Inflammatory macrophage treated with lipopolysaccharide for 4 hours (primary cell): Measurements from ENCODE around the gene NBEA.
A peak's percentile ranks its signal among the peaks of the same experiment; 100 is the strongest.

ENCODE experiments used
- DNase-seq: peaks from one replicate; pipeline ENCODE4 v3.0.0-alpha.2; 2020

NBEA gene

DNA sequence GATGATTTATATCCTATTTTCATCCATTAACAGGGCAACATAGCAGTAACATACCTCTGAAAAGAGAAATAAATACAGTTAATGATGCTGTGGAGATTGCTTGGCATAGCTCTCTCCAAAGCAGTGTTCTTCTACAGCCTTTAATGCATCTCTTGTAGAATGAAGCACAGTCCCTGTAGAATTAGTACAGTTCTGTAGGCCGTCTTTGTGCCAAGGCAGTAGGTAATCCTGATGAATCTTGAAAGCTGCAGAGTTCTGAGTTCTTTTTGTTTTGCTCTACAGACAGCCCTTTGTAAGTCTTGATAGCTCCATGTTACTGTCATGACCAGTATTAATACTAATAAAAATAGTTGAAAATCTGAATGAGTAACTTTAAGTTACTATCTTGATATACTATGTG lies 350.3 kb downstream of the NBEA start:
- no peak for DNase-seq

- DNase-seq, result no peak
Observed at GRCh38 chr13:35293579-35294226, 351.6 kb downstream of the NBEA start.

DNA sequence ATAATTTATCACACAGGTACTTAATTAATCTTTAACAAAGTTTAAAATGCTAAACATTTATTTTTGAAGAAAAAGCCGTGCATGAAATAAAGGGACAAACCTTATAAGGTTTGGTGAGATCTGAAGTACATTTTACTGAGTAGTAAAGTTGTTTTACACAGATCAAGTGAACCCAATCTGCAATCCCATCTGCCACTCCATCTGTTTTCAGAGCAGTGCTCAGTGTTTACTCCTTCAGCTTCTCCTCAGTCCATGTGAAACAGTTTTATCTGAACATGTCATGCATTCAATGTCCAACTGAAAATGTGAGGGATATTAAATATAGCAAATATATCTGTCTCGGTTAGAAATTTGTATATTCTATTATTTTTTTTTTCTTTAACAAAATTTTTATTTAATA lies 367.6 kb downstream of the NBEA start:
- DNase-seq, result no peak

DNA sequence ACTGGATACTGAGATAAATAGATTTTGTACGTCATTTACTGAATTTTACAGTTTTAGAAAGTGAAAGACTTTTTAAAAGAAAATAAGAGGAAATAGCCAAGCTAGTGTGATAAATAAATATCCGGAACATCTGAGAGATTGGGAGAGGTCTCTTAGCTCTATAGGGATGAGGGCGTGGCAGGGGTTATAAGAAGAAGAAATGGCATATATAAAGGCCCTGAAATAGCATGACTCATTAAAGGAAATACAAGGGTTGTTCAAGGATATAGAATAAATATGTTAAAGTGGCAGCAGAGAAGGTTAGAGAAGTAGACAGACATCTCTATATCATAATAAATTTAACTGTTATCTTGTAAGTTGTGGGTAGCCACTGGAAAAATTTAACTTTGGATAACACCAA lies 390.1 kb downstream of the NBEA start:
- DNase-seq, result no peak

- no peak for DNase-seq
Observed at GRCh38 chr13:35333157-35333556, 391.1 kb downstream of the NBEA start.

DNA sequence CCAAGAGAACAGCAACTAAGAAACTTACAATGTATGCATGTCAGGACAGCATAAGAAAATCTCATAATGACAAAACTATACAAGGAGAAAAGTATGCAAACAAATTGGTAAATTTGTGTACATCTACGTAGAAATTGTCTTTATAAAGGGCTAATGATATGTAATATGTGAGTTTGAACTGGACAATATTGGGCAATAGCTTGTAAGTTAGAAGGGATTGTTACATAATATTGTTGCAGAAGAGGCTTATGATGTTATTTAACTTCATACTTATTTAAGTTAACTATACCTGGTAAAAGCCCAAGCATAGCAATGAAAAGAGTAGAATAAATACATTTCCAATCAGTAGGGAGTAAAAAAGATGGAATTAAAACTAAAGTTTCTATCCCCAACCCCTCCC lies 400.4 kb downstream of the NBEA start:
- peak; percentile 29 for DNase-seq

DNA sequence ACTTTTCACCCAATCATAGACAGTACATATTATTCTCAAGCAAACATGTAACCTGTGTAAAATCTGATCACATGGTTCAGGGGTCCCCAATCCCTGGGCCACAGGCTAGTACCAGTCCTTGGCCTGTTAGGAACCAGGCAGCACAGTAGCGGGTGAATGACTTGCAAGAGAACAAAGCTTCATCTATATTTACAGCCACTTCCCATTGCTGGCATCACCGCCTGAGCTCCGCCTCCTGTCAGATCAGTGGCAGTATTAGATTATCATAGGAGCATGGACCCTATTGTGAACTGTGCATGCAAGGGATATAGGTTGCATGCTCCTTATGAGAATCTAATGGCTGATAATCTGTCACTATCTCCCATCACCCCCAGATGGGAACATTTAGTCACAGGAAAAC lies 401.3 kb downstream of the NBEA start:
- no peak for DNase-seq

DNA sequence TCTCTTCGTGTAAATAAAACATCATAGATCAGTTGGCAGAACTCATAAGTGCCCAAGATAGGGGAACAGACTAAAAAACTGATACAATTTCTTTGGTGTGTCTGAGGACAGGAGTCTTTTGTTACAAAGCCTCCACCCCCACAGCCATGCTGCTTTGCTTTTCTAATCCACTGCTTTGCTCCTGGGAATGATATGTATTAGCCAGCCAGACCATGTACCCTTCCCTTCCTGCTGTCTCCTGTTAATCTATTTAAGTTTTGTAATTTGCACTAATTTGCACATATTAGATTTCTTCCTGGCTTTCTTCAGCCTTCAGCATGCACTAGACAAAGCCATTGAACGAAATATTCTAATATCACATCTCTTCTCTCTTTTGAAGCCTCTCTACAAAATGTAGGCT lies 403.9 kb downstream of the NBEA start:
- no peak for DNase-seq

DNA sequence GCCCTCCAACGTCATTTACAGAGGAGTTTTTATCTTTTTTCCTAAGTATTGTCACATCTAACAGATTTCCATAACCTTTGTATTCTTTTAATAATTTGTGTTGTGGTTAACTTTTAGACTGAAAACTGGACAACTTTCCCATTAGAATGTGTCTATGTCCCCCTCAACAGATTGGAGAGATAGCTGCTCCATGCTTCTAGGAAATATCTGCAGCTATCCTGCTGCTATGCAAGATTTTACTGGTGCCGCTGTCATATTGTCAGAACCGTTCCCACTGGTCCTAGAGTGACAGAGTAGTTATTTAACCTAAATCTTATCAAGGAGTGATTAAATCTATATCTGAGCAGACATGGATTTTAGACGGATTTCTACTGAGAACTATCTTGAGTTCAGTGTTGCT lies 404.4 kb downstream of the NBEA start:
- DNase-seq, result no peak

DNA sequence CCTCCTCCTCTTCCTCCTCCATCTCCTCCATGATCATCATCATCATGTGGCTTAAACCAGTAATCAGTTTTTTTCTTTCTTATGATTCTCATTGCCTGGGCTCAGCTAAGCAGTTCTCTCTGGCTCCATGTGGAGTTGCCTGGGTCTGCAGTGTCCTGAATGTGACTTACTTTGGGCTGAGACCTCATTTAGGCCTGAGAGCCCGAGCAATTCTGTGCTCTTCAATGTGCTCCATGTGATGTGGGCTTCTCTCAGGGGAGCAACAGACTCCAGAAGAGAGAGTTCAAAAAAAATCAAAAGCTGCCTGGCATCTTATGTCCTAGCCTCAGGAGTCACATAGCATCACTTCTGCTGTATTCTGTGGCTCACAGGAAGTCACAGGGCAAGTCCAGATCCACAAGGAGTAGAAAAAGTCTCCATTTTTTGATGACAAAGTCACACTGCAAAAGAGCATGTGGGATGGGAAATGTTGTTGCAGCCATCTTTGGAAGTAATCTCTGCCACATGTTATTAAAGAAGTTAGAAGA lies 405.7 kb downstream of the NBEA start:
- no peak for DNase-seq

DNA sequence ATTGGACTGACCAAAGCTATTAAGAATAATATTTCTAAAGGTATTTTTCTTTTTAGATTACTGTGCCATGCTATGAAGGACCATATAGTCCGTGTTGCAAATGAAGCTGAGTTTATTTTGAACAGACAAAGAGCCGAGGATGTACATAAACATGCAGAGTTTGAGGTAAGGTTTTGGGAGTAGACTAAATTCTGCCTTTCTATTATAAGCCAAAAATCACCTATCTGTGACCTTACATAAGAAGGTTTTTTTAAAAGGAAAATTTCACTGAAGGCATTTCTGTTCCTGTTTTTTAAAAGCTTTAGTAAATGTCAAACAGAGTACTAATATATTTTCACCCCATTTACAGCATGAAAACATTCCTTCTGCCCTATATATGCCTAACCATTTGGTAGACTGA lies 407.0 kb downstream of the NBEA start:
- no peak for DNase-seq

DNA sequence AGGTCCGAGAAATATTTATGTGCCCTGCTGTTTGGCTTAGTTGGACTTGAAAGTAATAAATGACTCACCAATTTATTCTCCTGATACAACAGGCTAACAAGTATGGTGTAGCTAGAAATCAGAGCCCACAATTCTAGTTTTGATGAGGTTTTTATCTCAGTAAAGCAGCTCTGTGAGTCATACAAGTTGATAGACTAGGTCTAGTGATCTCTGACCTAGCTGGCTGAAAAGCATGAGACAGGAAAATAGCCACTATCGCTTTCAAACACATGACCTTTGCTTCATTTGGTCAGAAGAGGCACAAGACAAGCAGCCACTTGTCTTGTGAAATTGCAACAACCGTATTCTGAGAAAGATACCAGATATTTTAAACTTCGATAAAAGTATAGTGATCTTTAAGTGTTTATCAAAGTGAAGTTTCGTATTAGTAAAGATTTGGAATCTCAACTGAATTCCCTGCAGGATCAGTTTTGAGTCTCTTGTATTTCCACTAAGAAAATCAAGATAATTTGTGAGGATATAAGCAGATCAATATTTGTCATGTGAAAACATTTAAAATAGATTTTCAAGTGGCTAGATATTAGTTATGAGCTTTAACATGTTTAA lies 407.7 kb downstream of the NBEA start:
- peak; percentile 24 for DNase-seq

DNA sequence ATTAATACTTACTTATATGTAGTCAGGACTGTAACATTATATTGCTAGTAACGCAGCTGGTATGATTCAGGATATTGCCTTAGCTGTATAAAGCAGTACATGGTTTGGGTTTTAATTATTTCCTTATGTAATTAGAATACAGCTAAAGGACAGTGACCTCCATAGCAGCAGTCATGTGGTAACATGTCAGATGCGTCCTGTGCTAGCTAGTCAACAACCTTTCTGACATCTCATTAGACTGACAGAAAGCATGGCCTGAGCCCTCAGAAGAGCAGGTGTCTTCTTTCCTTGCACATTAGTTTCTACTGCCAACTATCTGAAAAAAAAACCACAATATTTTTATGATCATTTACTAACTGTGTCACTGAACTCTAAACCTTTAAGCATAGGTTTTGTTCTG lies 412.2 kb downstream of the NBEA start:
- DNase-seq, result no peak

- DNase-seq, result no peak
Observed at GRCh38 chr13:35354882-35355281, 412.8 kb downstream of the NBEA start.

- peak; percentile 51 for DNase-seq
Observed at GRCh38 chr13:35356572-35356971, 414.5 kb downstream of the NBEA start.

DNA sequence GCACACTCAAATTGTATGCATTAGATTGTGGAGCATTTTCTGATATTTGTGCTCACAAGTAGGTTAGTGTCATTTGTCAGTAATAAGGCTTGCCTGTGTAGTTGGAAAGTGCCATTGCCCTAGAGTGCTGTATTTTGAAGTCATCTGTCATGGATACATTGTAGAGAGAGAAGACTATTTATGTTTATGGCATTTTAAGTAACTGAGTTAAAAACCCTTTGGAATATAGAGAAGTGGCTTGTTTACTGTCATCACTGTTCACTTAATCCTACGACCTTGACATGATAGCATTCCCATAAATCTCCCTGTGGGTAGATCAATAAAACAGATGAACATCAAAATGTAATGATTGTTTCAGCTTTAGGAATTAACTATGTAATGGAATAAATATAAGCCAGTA lies 423.8 kb downstream of the NBEA start:
- no peak for DNase-seq

GRCh38 chr13:35367586-35367985 lies 425.5 kb downstream of the NBEA start:
- DNase-seq, result no peak

DNA sequence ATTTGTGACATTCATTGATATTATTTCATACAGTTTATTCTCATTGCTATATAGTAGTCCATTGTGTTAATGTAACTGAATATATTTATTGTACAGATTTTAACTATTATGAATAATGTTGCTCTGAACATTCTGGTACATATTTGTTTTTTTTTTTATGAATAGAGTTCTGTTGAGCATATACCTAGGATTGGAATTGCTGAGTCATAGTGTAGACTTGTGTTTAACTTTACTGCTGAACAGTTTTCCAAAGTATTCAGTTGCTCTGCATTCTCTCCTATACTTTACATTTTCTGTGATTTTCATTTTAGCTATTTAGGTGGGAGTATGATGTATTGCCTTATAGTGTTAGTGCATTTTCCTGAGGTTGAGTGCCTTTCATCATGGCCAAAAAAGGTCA lies 436.9 kb downstream of the NBEA start:
- DNase-seq, result no peak

- DNase-seq, result no peak
Observed at GRCh38 chr13:35379663-35380062, 437.6 kb downstream of the NBEA start.

DNA sequence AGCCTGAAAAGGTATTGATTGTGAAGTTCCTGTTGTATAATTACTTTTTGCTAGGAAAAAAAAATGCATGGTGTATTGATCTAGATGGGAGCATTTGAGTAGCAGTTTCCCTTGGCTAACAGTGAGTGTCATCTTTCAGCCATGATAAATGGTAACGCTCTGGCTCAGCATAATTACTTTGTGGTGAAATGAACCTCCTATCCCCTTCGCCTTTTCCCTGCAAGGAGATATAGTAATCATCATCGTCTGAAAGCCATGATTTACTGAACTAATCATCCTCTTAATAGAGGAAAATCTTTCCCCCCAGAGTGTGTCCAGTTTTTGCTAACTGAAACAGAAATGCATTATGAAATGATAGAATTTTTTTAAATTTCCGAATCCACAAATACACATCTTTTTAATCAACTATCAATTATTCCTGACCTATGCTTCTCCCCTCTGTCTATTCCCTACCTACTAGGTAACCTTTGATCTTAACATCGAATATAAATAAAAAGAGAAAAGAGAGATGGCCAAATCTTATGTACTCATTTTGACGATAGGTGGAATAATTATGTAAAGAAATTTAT lies 445.7 kb downstream of the NBEA start:
- DNase-seq, result no peak

GRCh38 chr13:35388441-35389355 lies 446.6 kb downstream of the NBEA start:
- no peak for DNase-seq

DNA sequence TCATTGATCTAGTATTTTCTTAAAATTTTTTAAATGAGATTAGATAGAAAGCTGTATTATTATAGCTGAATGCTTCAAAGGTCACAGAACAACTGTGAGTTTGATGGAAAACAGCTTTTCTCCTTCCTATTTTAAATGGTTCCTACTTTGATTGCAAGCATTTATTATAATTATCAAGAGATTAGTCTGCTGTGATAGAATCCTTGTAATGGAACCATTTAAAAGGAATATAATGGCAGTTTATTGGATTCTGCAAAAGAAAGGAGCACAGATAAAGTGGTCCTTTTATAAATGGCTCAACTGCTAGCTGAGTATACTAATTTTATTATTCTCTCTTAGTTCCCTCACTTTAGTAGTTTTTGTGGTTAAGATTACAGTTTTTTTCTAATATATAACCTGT lies 447.5 kb downstream of the NBEA start:
- no peak for DNase-seq

DNA sequence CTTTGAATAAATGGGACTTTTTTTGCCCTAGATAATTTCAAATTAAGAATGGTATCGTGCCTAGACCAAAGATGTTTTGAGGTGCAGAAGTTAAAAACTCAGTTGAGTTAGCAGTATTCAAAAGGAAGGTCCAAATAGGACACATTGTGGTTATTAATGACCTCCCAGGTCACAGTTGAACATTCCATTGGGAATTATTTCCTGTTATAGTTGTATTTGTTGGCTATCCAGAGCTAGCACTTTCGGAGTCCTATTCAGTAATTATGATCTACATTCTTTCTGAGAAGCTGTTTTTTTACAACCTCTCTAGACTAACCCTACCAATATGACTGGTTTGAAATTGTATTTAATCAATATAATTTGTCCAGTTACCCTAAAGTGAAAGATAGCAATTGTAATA lies 450.7 kb downstream of the NBEA start:
- no peak for DNase-seq

DNA sequence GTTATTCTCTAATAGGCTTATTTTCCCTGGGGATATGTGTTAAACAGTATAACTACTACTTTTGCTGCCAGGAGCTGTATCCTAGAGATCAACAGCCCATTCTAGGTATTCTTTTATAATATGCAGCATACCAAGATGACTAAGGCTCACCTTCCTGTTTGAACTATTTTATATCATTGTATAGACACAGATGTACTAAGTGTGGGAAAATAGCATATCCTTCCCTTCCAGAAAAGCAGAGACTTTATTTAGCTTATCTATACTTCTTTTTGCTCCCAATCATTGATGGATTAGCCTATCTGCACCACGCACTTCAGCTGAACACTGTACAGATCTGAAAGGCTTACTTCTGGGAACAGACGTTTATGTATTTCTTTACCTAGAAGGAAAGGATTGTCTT lies 451.8 kb downstream of the NBEA start:
- DNase-seq, result no peak
